GM23338 (cell line): Measurements from ENCODE around the gene GOLGA6L9. TPM values are rescaled to one million over a fixed set of nuclear protein-coding genes. Genes with fewer than 3 reads are reported as not detected.
"Not testable (repeated sequence)": the region's sequence is repeated elsewhere in the genome, so short reads cannot be mapped to it uniquely, and the experiment has no call there.

Experiments
- ATAC-seq: fragments of 200-7000 bp; cut with Tn5 transposase; 3 replicates; pipeline ENCODE4 v1.9.1; 2020
- DNase-seq: peaks from one replicate; pipeline ENCODE4 v3.0.0-alpha.2; 2015; ENCODE audit warnings: low spot score
- H2AFZ ChIP-seq: fragments of 200-600 bp; sonication (generic); 2 replicates; pipeline ENCODE4 v1.8.0; 2016; ENCODE audit warnings: antibody characterized with exemption, mild to moderate bottlenecking, moderate library complexity
- H3F3A ChIP-seq: fragments of 200-600 bp; sonication (generic); replicated peaks from 2 replicates; pipeline ENCODE4 v1.8.0; 2017; ENCODE audit warnings: antibody characterized with exemption, mixed run types, low read depth
- H3K27ac ChIP-seq: fragments of 200-600 bp; sonication (generic); 2 replicates; pipeline ENCODE4 v1.6.1; 2016; ENCODE audit warnings: low read depth
- H3K27me3 ChIP-seq: fragments of 200-600 bp; sonication (generic); 2 replicates; pipeline ENCODE4 v1.8.0; 2016; ENCODE audit warnings: mild to moderate bottlenecking, mixed run types, moderate library complexity; ENCODE audit not compliant: insufficient read depth
- H3K36me3 ChIP-seq: fragments of 200-600 bp; sonication (generic); 2 replicates; pipeline ENCODE4 v1.8.0; 2016; ENCODE audit warnings: mild to moderate bottlenecking; ENCODE audit not compliant: insufficient read depth
- H3K4me1 ChIP-seq: fragments of 200-600 bp; sonication (generic); 2 replicates; pipeline ENCODE4 v1.8.0; 2016; ENCODE audit warnings: mild to moderate bottlenecking, moderate library complexity; ENCODE audit not compliant: insufficient read depth
- H3K4me2 ChIP-seq: fragments of 200-600 bp; sonication (generic); 2 replicates; pipeline ENCODE4 v1.7.1; 2017; ENCODE audit warnings: mixed run types
- H3K4me3 ChIP-seq: fragments of 200-600 bp; sonication (generic); 2 replicates; pipeline ENCODE4 v1.6.1; 2016; ENCODE audit warnings: mixed run types
- H3K79me2 ChIP-seq: fragments of 200-600 bp; sonication (generic); replicated peaks from 2 replicates; pipeline ENCODE4 v1.8.0; 2017; ENCODE audit warnings: mild to moderate bottlenecking; ENCODE audit not compliant: insufficient read depth
- H3K9me2 ChIP-seq: fragments of 200-600 bp; sonication (generic); 2 replicates; pipeline ENCODE4 v1.8.0; 2017; ENCODE audit not compliant: insufficient read depth
- H4K20me1 ChIP-seq: fragments of 200-600 bp; sonication (generic); replicated peaks from 2 replicates; pipeline ENCODE4 v1.8.0; 2017; ENCODE audit warnings: mild to moderate bottlenecking; ENCODE audit not compliant: insufficient read depth
- H3K27ac Mint-ChIP-seq: 2 replicates; pipeline ENCODE4 v1.8.0; 2020; ENCODE audit warnings: inconsistent platforms, mild to moderate bottlenecking, moderate library complexity, mixed read lengths
- H3K27me3 Mint-ChIP-seq: 3 replicates; pipeline ENCODE4 v1.8.0; 2022; ENCODE audit warnings: low read depth, mild to moderate bottlenecking, moderate library complexity, mixed read lengths, inconsistent platforms; ENCODE audit not compliant: insufficient read depth, poor library complexity
- H3K36me3 Mint-ChIP-seq: 3 replicates; pipeline ENCODE4 v1.8.0; 2021; ENCODE audit warnings: low read depth, mild to moderate bottlenecking, inconsistent platforms, moderate library complexity, mixed read lengths
- H3K4me1 Mint-ChIP-seq: 3 replicates; pipeline ENCODE4 v1.8.0; 2020; ENCODE audit warnings: mild to moderate bottlenecking, inconsistent platforms, mixed read lengths
- H3K4me3 Mint-ChIP-seq: 3 replicates; pipeline ENCODE4 v1.8.0; 2021; ENCODE audit warnings: moderate library complexity, mild to moderate bottlenecking, inconsistent platforms, mixed read lengths
- H3K9me3 Mint-ChIP-seq: 3 replicates; pipeline ENCODE4 v1.8.0; 2020; ENCODE audit warnings: moderate library complexity, mild to moderate bottlenecking, inconsistent platforms, mixed read lengths
- polyA plus RNA-seq: library from polyadenylated mRNA; unstranded; fragments of >200 nt; fragmentation: Nextera tagmentation; extraction: Ambion mirVana; gene quantifications from 2 replicates; pipeline ENCODE4 v1.2.1, GENCODE V29; 2016
- small RNA-seq: library from RNA; depleted of rRNA; stranded (forward); fragments of <200 nt; gene quantifications from one replicate; pipeline ENCODE3, GENCODE V24; 2014; ENCODE audit warnings: low replicate concordance
- total RNA-seq: library from RNA; depleted of rRNA; stranded (reverse); fragments of >200 nt; shearing (Covaris generic); gene quantifications from 2 replicates; pipeline ENCODE4 v1.2.3, GENCODE V29; 2014; rRNA removed
- TF ChIP-seq, protein P1 (sequence below), 2 experiments: fragments of 200-600 bp in 1 of 2; sonication (generic) in 1 of 2; conservative IDR thresholded peaks; 2 replicates each; pipeline versions ENCODE4 v1.5.1 to v1.6.1; 2016 to 2017; ENCODE audit warnings: antibody characterized with exemption in 2 of 2, low read depth in 2 of 2, mild to moderate bottlenecking in 2 of 2, moderate library complexity in 1 of 2

The GOLGA6L9 gene
- total and polyA plus RNA-seq, 2 experiments from 2014 or later: 11.0 to 12.7 TPM

GRCh38 chr15:82476697-82477342 lies 47.2 kb downstream of the GOLGA6L9 start:
- H3K27ac Mint-ChIP-seq, H3K4me1 ChIP-seq, ATAC-seq, H3K4me1 Mint-ChIP-seq, H3K9me3 Mint-ChIP-seq, H2AFZ ChIP-seq, H4K20me1 ChIP-seq, H3K27ac ChIP-seq, H3K9me2 ChIP-seq, H3F3A ChIP-seq, H3K4me2 ChIP-seq, H3K27me3 ChIP-seq, H3K4me3 Mint-ChIP-seq, H3K36me3 ChIP-seq, H3K4me3 ChIP-seq, H3K79me2 ChIP-seq, H3K36me3 Mint-ChIP-seq, H3K27me3 Mint-ChIP-seq: not testable (repeated sequence)
- peak; percentile 28 for DNase-seq
- TF ChIP-seq, protein P1, sequence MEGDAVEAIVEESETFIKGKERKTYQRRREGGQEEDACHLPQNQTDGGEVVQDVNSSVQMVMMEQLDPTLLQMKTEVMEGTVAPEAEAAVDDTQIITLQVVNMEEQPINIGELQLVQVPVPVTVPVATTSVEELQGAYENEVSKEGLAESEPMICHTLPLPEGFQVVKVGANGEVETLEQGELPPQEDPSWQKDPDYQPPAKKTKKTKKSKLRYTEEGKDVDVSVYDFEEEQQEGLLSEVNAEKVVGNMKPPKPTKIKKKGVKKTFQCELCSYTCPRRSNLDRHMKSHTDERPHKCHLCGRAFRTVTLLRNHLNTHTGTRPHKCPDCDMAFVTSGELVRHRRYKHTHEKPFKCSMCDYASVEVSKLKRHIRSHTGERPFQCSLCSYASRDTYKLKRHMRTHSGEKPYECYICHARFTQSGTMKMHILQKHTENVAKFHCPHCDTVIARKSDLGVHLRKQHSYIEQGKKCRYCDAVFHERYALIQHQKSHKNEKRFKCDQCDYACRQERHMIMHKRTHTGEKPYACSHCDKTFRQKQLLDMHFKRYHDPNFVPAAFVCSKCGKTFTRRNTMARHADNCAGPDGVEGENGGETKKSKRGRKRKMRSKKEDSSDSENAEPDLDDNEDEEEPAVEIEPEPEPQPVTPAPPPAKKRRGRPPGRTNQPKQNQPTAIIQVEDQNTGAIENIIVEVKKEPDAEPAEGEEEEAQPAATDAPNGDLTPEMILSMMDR (conservative IDR thresholded peaks at IDR 0.05; ENCODE audit: low read depth in 2 of 2): peak in 1 of 2 experiments; percentile 50; a peak in 2 of 4 replicates

GRCh38 chr15:82477343-82478057 lies 47.9 kb downstream of the GOLGA6L9 start:
- H3K4me3 Mint-ChIP-seq, H2AFZ ChIP-seq, H3K27me3 Mint-ChIP-seq, H3K4me3 ChIP-seq, H3K4me1 ChIP-seq, H3K27ac Mint-ChIP-seq, DNase-seq, H3K9me3 Mint-ChIP-seq, H3K4me2 ChIP-seq, H3K9me2 ChIP-seq, H3K27ac ChIP-seq, H3K79me2 ChIP-seq, H4K20me1 ChIP-seq, ATAC-seq, H3K4me1 Mint-ChIP-seq, H3F3A ChIP-seq, H3K27me3 ChIP-seq, H3K36me3 Mint-ChIP-seq, H3K36me3 ChIP-seq: not testable (repeated sequence)

Small RNA genes lying within 50 kb of the gene (small RNA-seq; reads per million reads assigned to genes)
- not detected for gene AC245033.3

Other genes starting within 250 kb of the GOLGA6L9 start
- gene EFL1, start 167.1 kb upstream of the GOLGA6L9 start, total RNA-seq: 46.4 and 58.7 TPM in 2 replicates
- gene EFL1, start 167.1 kb upstream of the GOLGA6L9 start, polyA plus RNA-seq: 11.8 and 15.4 TPM in 2 replicates
- gene SAXO2, start 167.0 kb upstream of the GOLGA6L9 start, total RNA-seq: 0.73 TPM in 1 of 2 replicates, not detected in the other
- 4.9 and 10.1 TPM in 2 replicates for gene SAXO2, start 167.0 kb upstream of the GOLGA6L9 start, polyA plus RNA-seq
- gene GOLGA6L10, start 80.3 kb upstream of the GOLGA6L9 start, total RNA-seq: 0.07 TPM in 1 of 2 replicates, not detected in the other
- gene GOLGA6L10, start 80.3 kb upstream of the GOLGA6L9 start, polyA plus RNA-seq: 0.23 TPM in 1 of 2 replicates, not detected in the other
- gene RPS17, start 110.6 kb downstream of the GOLGA6L9 start, total RNA-seq: 1,579 and 1,741 TPM in 2 replicates
- gene RPS17, start 110.6 kb downstream of the GOLGA6L9 start, polyA plus RNA-seq: 1,928 and 2,137 TPM in 2 replicates
- 7.0 and 9.4 TPM in 2 replicates for gene CPEB1, start 217.5 kb downstream of the GOLGA6L9 start, total RNA-seq
- 4.1 and 5.2 TPM in 2 replicates for gene CPEB1, start 217.5 kb downstream of the GOLGA6L9 start, polyA plus RNA-seq